Activated CD8-positive, alpha-beta memory T cell treated with anti-CD3 and anti-CD28 coated beads for 1 hour (primary cell): ENCODE results near the gene FKTN.
"Not testable (repeated sequence)": the region's sequence is repeated elsewhere in the genome, so short reads cannot be mapped to it uniquely, and the experiment has no call there.

Experiments used
- DNase-seq, 2 donors: peaks; one replicate each; pipeline ENCODE4 v3.0.0-alpha.2; 2020; ENCODE audit warnings: low read depth in 1 of 2; ENCODE audit errors: extremely low read depth in 1 of 2

FKTN gene

DNA sequence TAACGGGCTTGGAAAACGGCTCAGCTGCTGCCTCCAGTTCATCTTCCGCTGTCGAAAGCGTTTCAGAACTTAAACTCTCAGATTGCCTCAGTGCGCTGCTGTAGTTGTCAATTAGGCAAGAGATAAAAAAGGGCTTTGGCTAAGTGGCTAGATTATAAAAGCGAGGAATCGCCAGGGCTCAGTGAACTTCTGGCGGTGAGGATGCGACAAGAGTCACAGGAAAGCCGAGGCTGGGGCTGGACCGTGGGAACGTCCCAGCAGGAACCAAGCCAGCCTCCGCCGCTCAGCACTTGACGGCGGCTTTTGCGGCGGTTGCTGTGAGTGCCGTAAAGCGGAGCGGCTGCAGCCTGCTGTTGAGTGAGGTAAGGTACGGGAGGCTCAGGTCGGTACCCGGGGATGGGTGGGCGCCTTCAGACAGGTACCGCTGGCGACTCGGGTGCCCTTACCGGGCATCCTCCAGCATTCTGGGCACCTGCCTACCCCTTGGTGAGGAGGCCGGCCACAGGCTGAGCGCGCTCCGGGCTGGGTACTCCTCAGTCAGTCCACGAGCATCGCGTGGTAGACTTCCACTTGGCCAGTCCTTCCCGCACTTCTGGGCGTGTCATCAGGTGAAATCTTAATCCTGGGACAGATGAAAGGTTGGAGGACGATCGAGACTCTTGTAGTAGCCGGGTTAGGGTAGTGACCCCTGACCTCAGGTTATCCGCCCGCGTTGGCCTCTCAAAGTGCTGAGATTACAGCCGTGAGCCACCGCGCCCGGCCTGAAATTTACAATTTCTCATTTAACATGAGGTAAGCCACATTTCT lies at the start of gene FKTN:
Gene FKTN, plus strand, starts transcription at position 328 of the 807 bp plus-strand sequence. CDS start 16,902 bp downstream, outside the sequence.
- peak; percentile 38 to 60 for DNase-seq

DNA sequence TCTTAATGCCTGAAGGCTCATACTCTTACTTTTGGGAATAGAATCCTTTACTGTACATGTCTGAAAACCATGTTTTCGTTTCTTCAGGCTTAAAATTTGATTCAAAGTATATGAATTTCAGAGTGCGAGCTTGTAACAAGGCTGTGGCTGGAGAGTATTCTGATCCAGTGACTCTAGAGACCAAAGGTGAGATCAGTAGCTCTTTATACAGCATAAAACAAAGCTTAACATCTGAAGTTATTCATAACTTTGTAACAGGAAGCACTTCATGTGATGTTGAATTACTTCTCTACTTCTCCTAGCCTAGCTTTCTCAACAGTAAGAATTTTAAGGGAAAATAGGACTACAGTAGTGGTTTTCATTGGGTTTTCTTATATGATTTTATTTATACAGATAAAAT lies 49.4 kb upstream of the FKTN start:
- no peak for DNase-seq

DNA sequence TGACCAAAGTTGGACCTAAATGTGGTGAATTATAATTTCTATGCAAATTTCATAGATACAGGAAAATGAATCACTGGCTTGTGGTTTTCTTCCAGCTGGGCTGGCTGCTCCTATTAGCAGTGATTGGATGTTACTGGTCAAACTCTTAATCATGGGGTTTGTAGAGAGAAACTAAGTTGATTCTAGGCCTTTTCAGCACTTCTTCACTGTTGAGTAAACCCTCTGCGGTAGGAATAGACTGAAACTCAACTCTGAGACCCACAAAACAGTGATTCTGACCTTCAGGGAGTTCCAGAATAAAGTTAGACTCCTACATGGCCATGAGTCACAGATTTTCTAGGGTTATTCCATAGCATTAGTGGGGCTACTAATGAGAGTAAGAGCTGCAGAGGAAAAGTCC lies 47.9 kb upstream of the FKTN start:
- no peak for DNase-seq

DNA sequence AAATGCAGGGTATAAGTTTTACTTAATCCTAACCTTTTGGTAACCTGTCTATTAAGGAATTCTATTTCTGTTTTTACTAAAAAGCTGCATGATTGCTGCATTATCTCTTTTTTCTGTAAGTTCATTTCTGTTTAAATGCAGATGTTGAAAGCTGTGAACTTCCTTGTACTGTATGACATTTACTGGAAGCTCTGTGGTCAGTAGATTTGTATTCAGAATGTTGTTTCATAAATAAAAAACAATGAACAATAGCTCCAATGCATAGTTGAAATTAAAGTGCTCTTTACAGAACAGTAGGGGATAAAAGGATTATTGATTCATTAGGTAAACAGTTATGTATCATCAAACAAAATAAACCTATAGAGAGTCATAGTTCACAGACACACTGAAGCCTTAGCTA lies 46.5 kb upstream of the FKTN start:
- DNase-seq, result no peak

GRCh38 chr9:105515811-105516413 lies 42.0 kb upstream of the FKTN start:
- DNase-seq, result no peak

- peak in 1 of 2 donors; percentile 2 for DNase-seq
Measured at GRCh38 chr9:105519710-105520369, 38.1 kb upstream of the FKTN start.

DNA sequence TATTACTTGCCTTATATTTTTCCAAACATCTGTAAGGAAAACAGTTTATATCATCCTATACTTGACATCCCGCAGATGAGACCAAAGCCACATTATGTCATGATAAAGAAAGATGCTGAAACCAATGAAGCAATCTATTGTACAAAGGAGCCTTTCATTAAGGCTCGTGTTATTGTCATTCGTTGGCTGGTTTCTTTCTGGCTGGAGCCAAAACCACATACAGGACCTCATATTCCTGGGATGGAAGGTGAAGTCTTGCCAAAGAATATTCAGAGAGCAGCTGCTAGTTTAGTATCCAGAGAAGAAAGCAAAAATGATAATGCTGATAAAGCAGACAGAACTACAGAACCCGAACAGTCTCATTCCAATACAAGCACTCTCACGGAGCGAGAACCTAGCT lies 36.9 kb upstream of the FKTN start:
- not testable (repeated sequence) for DNase-seq

DNA sequence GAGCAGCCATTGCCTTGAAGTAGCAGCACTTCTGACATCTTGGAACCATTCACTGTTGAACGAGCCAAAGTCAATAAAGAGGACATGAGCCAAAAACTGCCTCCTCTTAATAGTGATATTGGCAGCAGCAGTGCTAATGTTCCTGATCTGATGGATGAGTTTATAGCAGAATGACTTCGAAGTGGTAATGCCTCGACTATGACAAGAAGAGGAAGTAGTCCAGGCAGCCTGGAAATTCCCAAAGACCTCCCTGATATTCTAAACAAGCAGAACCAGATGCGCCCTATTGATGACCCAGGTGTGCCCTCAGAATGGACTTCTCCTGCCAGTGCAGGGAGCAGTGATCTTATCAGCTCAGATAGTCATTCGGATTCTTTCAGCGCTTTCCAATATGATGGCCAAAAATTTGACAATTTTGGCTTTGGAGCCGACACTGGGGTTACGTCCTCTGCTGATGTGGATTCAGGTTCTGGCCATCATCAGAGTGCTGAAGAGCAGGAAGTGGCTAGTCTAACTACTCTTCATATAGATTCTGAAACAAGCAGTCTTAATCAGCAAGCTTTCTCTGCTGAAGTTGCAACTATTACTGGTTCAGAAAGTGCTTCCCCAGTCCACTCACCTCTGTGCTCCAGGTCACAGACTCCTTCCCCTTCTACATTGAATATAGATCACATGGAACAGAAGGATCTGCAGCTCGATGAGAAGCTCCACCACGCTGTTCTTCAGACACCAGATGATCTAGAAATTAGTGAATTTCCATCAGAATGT lies 35.1 kb upstream of the FKTN start:
- not testable (repeated sequence) for DNase-seq

GRCh38 chr9:105531530-105531929 lies 26.4 kb upstream of the FKTN start:
- DNase-seq, result no peak

DNA sequence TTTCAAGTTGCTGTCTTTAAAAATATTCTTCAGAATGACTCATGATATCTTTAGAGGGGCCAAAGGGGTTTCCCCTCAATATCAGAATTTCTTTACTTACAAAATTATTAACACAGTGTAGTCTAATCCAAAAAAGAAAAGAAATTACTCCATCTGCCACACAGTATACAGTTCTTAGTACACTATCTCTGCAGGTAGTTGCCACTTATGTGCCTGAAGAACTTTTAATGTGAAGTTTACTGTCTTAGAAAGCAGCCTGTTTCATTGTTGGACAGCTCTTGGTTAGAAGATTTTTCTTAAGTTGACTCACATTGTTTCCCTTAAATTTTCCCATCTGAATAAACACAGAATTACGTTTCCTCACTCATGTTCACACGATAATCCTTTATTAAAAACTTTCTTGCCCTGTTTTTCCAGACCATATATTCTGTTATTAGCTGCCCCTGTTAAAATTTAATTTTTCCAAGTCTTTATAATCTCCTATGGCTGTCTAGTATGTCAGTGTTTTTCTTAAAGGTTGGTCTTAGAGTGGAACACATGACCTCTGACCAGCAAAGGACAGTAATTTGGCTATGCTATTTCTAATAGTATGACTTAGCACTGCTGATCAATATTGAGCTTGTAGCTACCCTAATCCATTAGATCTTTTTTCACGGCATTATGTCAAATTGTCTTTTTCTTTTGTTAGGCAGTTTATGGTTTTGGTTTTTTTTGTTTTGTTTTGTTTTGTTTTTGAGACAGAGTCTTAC lies 21.8 kb upstream of the FKTN start:
- DNase-seq, result no peak

GRCh38 chr9:105539452-105539851 lies 18.5 kb upstream of the FKTN start:
- DNase-seq, result no peak

- DNase-seq, result no peak
Measured at GRCh38 chr9:105541838-105542237, 16.1 kb upstream of the FKTN start.

- no peak for DNase-seq
Measured at GRCh38 chr9:105554042-105554441, 3.9 kb upstream of the FKTN start.

DNA sequence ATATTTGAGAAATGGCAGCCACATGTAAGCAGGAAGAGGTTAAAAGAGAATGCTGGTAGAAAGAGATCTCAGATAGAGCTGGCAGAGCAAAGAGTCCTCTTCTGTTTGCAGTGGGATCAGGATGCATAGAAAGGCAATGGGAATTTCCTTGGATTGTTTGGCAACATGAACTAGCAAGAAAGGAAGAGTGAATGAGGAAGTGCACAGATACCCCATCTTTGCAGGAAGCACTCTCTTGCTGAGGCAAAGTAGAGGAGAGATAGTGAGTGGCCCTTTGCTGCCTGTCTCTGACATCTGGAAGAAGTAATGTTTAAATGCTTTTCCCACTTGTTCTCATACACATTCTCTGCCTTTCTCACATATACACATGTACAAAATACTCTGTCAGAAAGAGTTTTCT lies 14.5 kb downstream of the FKTN start:
- DNase-seq, result no peak

- DNase-seq, result not testable (repeated sequence)
Measured at GRCh38 chr9:105579952-105580351, 22.0 kb downstream of the FKTN start.

- not testable (repeated sequence) for DNase-seq
Measured at GRCh38 chr9:105581550-105581949, 23.6 kb downstream of the FKTN start.

GRCh38 chr9:105593145-105593544 lies 35.2 kb downstream of the FKTN start:
- DNase-seq, result no peak

- DNase-seq, result no peak
Measured at GRCh38 chr9:105608721-105609598, 51.0 kb downstream of the FKTN start.

DNA sequence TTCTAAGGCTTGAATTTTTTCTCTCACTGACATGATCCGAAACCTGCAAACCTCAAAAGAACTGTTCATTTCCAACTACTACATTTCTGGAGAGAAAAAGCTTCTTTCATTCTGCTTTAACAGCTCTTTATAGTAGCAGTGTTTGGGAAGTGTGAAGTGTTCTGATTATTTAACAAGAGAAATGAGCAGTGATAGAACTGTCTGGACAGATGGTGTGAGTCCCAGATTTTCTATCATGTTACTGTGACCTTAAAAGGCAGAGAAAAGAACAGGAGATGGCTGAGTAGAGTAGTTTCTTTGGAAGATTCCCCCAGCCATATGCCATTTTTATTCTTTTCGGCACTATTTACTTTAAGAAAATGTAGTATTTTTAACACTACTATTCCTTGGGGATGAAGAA lies 63.1 kb downstream of the FKTN start:
- DNase-seq, result no peak
